ENCODE measurements around the gene PHAX.

PHAX gene

DNA sequence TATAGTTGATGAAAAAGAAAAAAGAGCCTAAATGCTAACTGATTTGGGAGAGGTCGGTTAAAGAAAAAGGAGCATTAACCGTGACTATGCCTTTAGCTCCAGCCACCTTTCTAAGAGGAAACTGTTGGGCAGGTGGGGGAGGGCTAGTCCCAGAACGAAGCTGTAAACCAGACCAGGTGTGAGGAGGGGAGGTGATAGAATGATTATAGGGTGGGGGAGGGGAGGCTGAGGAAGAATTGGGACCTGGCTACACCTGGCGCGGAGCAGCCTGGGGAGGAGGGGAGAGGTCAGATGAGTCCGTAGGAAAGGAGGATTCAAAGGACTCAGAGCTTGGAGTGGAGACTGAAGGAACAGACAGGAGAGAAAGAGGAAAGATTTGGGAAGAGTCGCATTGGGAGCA lies 73.4 kb downstream of the PHAX start:
- Histone ChIP-seq H3K4me3 (replicated peaks; ENCODE audit: insufficient read depth, low read length) (no peak overlapping the region), H3K27me3 (ENCODE audit: insufficient read depth, poor library complexity, severe bottlenecking) (no peaks in the 10 kb centered on the region), H3K27ac (replicated peaks) (no peak overlapping the region)
- TF ChIP-seq, protein P1, sequence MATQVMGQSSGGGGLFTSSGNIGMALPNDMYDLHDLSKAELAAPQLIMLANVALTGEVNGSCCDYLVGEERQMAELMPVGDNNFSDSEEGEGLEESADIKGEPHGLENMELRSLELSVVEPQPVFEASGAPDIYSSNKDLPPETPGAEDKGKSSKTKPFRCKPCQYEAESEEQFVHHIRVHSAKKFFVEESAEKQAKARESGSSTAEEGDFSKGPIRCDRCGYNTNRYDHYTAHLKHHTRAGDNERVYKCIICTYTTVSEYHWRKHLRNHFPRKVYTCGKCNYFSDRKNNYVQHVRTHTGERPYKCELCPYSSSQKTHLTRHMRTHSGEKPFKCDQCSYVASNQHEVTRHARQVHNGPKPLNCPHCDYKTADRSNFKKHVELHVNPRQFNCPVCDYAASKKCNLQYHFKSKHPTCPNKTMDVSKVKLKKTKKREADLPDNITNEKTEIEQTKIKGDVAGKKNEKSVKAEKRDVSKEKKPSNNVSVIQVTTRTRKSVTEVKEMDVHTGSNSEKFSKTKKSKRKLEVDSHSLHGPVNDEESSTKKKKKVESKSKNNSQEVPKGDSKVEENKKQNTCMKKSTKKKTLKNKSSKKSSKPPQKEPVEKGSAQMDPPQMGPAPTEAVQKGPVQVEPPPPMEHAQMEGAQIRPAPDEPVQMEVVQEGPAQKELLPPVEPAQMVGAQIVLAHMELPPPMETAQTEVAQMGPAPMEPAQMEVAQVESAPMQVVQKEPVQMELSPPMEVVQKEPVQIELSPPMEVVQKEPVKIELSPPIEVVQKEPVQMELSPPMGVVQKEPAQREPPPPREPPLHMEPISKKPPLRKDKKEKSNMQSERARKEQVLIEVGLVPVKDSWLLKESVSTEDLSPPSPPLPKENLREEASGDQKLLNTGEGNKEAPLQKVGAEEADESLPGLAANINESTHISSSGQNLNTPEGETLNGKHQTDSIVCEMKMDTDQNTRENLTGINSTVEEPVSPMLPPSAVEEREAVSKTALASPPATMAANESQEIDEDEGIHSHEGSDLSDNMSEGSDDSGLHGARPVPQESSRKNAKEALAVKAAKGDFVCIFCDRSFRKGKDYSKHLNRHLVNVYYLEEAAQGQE (IDR thresholded peaks at IDR 0.05; ENCODE audit: insufficient replicate concordance, low read depth) = no peak
- no peak for TF ChIP-seq SPI1 (IDR thresholded peaks at IDR 0.05; ENCODE audit: borderline replicate concordance, low read depth)
- no peak for TF ChIP-seq GABPA (IDR thresholded peaks at IDR 0.05; ENCODE audit: low read depth)
- TF ChIP-seq, protein P2, sequence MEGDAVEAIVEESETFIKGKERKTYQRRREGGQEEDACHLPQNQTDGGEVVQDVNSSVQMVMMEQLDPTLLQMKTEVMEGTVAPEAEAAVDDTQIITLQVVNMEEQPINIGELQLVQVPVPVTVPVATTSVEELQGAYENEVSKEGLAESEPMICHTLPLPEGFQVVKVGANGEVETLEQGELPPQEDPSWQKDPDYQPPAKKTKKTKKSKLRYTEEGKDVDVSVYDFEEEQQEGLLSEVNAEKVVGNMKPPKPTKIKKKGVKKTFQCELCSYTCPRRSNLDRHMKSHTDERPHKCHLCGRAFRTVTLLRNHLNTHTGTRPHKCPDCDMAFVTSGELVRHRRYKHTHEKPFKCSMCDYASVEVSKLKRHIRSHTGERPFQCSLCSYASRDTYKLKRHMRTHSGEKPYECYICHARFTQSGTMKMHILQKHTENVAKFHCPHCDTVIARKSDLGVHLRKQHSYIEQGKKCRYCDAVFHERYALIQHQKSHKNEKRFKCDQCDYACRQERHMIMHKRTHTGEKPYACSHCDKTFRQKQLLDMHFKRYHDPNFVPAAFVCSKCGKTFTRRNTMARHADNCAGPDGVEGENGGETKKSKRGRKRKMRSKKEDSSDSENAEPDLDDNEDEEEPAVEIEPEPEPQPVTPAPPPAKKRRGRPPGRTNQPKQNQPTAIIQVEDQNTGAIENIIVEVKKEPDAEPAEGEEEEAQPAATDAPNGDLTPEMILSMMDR (IDR thresholded peaks at IDR 0.05; ENCODE audit: insufficient read depth, low read length) = no peak
- TF ChIP-seq POLR2AphosphoS5 (IDR thresholded peaks at IDR 0.05; ENCODE audit: low read depth) = no peak
- DNase-seq (ENCODE audit: low read depth in 1 of 2, low spot score in 1 of 2) = no peak

DNA sequence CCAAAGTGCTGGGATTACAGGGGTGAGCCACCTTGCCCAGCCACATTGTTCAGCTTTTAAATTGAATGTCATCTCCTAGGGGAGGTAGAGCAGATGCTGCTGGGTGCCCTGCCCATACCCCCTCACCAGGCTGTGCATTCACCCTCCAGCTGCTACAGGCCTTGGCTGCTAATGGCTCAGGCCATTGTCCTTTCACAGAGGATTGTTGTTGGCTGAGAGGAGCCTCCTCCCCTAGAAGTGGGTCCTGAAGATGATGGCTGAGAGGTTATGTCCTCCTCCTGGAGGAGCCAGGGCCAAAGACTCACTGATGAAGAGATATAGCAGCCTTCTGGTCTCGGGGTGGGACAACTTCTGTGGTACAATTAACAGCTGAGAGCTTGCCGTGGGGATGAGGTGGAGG lies 74.6 kb downstream of the PHAX start:
- no peak for DNase-seq (ENCODE audit: low read depth in 1 of 2, low spot score in 1 of 2)
- TF ChIP-seq GABPA (IDR thresholded peaks at IDR 0.05; ENCODE audit: low read depth) (no peak), POLR2AphosphoS5 (IDR thresholded peaks at IDR 0.05; ENCODE audit: low read depth) (no peak), SPI1 (IDR thresholded peaks at IDR 0.05; ENCODE audit: borderline replicate concordance, low read depth) (no peak)
- TF ChIP-seq, protein P2 (IDR thresholded peaks at IDR 0.05; ENCODE audit: insufficient read depth, low read length) = no peak
- TF ChIP-seq, protein P1 (IDR thresholded peaks at IDR 0.05; ENCODE audit: insufficient replicate concordance, low read depth) = no peak
- Histone ChIP-seq H3K4me3 (replicated peaks; ENCODE audit: insufficient read depth, low read length) (no peak overlapping the region), H3K27me3 (ENCODE audit: insufficient read depth, poor library complexity, severe bottlenecking) (no peaks in the 10 kb centered on the region), H3K27ac (replicated peaks) (no peak overlapping the region)

DNA sequence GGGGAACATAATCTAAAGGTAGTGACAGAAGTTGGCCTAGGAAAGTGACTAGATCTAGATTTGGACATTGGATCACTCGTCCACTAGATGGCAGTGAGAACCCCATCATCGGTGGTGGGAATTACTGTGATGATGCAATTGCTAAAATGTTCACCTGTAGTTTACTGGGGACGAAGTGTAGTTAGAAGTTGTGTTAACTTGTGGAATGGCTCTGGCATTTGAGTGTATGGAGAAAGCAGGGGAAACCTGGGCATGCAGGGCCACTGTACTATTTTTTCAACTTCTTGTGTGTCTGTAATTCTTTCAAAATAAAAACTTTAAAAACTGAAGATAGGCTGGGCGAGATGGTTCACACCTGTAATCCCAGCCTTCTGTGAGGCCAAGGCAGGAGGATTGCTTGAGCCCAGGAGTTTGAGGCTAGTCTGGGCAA lies 75.5 kb downstream of the PHAX start:
- TF ChIP-seq, protein P2 (IDR thresholded peaks at IDR 0.05; ENCODE audit: insufficient read depth, low read length) = peak; percentile 5
- TF ChIP-seq POLR2AphosphoS5 (IDR thresholded peaks at IDR 0.05; ENCODE audit: low read depth) = no peak
- no peak for TF ChIP-seq GABPA (IDR thresholded peaks at IDR 0.05; ENCODE audit: low read depth)
- TF ChIP-seq, protein P1 (IDR thresholded peaks at IDR 0.05; ENCODE audit: insufficient replicate concordance, low read depth) = no peak
- TF ChIP-seq SPI1 (IDR thresholded peaks at IDR 0.05; ENCODE audit: borderline replicate concordance, low read depth) = no peak
- H3K4me3 ChIP-seq (replicated peaks; ENCODE audit: insufficient read depth, low read length) = no peak overlapping the region
- DNase-seq (ENCODE audit: low read depth in 1 of 2, low spot score in 1 of 2) = peak in 1 of 2 experiments; percentile 44
- no peak overlapping the region for H3K27ac ChIP-seq (replicated peaks)
- H3K27me3 ChIP-seq (ENCODE audit: insufficient read depth, poor library complexity, severe bottlenecking) = no peaks in the 10 kb centered on the region

Measured in HL-60 (cell line).